K562 (cell line): Measurements from ENCODE around the gene RNU1-2. TPM values are rescaled to one million over a fixed set of nuclear protein-coding genes. Genes with fewer than 3 reads are reported as not detected.
A peak's percentile ranks its signal among the peaks of the same experiment; 100 is the strongest.
"Not testable (repeated sequence)": the region's sequence is repeated elsewhere in the genome, so short reads cannot be mapped to it uniquely, and the experiment has no call there.

ENCODE experiments used
- ATAC-seq: fragments of 200-7000 bp; cut with Tn5 transposase; 3 replicates; pipeline ENCODE4 v1.9.1; 2020; ENCODE audit warnings: moderate library complexity
- BruUV-seq: library from RNA; stranded (reverse); fragments of 400-500 nt; replicated peaks from 2 replicates; lab custom pipeline; 2021; lab: Mats Ljungman, UMichigan
- CTCF ChIA-PET: fragments of 300-600 bp; formaldehyde crosslinking; extraction: SDS; loops from one replicate; lab custom pipeline; 2021; ENCODE audit warnings: low intra/inter-chr PET ratio; lab: Yijun Ruan, JAX
- POLR2A ChIA-PET: fragments of 300-600, 350-650 bp; sonication (Branson Sonifier 250); formaldehyde crosslinking; extraction: SDS; loops from one replicate; lab custom pipeline; 2021; ENCODE audit warnings: antibody characterized with exemption, inconsistent platforms; lab: Yijun Ruan, JAX
- DNase-seq, 4 experiments: peaks; one replicate each; pipeline versions ENCODE4 v3.0.0 to v3.0.0-alpha.2; 2011 to 2018; ENCODE audit warnings: low spot score in 3 of 4, mixed read lengths in 3 of 4; ENCODE audit errors: extremely low read depth in 1 of 4
- FAIRE-seq: peaks from 2 replicates; lab custom pipeline; 2011; peaks lifted over from hg19 to GRCh38; lab: Jason Lieb, UNC
- H2AFZ ChIP-seq: 2 replicates; pipeline ENCODE4 v1.6.0; 2011; ENCODE audit warnings: low read depth, low read length, control low read depth, inconsistent platforms
- H3K27ac ChIP-seq: fragments of 200-600 bp; 3 replicates; pipeline ENCODE4 v1.8.0; 2011; ENCODE audit warnings: low read depth, mild to moderate bottlenecking, control low read depth, inconsistent platforms, low read length, moderate library complexity, mixed read lengths; ENCODE audit errors: extremely low read depth
- H3K27me3 ChIP-seq, 2 experiments: fragments of 300-600 bp in 1 of 2; 2 replicates in 1 of 2; 3 replicates in 1 of 2; pipeline versions ENCODE4 v1.6.0 to v1.8.0; 2011; ENCODE audit warnings: inconsistent platforms in 2 of 2, low read length in 2 of 2, mild to moderate bottlenecking in 1 of 2, mixed read lengths in 1 of 2, moderate library complexity in 1 of 2; ENCODE audit not compliant: control insufficient read depth in 2 of 2, insufficient read depth in 2 of 2
- H3K36me3 ChIP-seq: fragments of 300-600 bp; 3 replicates; pipeline ENCODE4 v1.8.0; 2011; ENCODE audit warnings: mild to moderate bottlenecking, low read length, inconsistent platforms; ENCODE audit not compliant: control insufficient read depth, insufficient read depth
- H3K4me1 ChIP-seq, 2 experiments: fragments of 200-600 bp in 1 of 2; replicated peaks in 1 of 2; 2 replicates in 1 of 2; 3 replicates in 1 of 2; pipeline versions ENCODE4 v1.5.1 to v1.8.0; 2011; ENCODE audit warnings: inconsistent platforms in 2 of 2, low read length in 2 of 2, mild to moderate bottlenecking in 1 of 2, mixed read lengths in 1 of 2, moderate library complexity in 1 of 2; ENCODE audit not compliant: control insufficient read depth in 2 of 2, insufficient read depth in 2 of 2
- H3K4me2 ChIP-seq: 2 replicates; pipeline ENCODE4 v1.6.1; 2011; ENCODE audit warnings: low read length, control low read depth, inconsistent platforms, mixed read lengths; ENCODE audit not compliant: insufficient read depth
- H3K4me3 ChIP-seq: fragments of 200-600 bp; sonication (generic), shearing (Covaris generic); 2 replicates; pipeline ENCODE4 v1.5.1; 2016; ENCODE audit warnings: control low read depth, inconsistent platforms
- H3K79me2 ChIP-seq: fragments of 200-600 bp; 3 replicates; pipeline ENCODE4 v1.8.0; 2011; ENCODE audit warnings: low read length, inconsistent platforms; ENCODE audit not compliant: control insufficient read depth, insufficient read depth
- H3K9ac ChIP-seq, 2 experiments: 2 replicates each; pipeline versions ENCODE4 v1.6.0 to v1.6.1; 2011; ENCODE audit warnings: low read depth in 2 of 2, low read length in 2 of 2, control low read depth in 1 of 2, inconsistent platforms in 1 of 2, mild to moderate bottlenecking in 1 of 2, mixed read lengths in 1 of 2; ENCODE audit not compliant: insufficient read depth in 1 of 2
- H3K9me1 ChIP-seq: one replicate; pipeline ENCODE4 v1.6.0; 2011; ENCODE audit warnings: inconsistent platforms, mild to moderate bottlenecking, low read length, moderate library complexity; ENCODE audit not compliant: control insufficient read depth, insufficient read depth
- H3K9me3 ChIP-seq: replicated peaks from 2 replicates; pipeline ENCODE4 v1.5.1; 2011; ENCODE audit warnings: low read depth, low read length, inconsistent platforms; ENCODE audit not compliant: control insufficient read depth, insufficient read depth
- H4K20me1 ChIP-seq: replicated peaks from 2 replicates; pipeline ENCODE4 v1.6.1; 2011; ENCODE audit warnings: low read length, inconsistent platforms, mixed read lengths; ENCODE audit not compliant: control insufficient read depth, insufficient read depth
- CBFA2T3 ChIP-seq: fragments of 450-650 bp; IDR thresholded peaks from 2 replicates; pipeline ENCODE4 v1.6.1; 2017
- FOXK2 ChIP-seq, 2 experiments: fragments of 450-650 bp; IDR thresholded peaks in 1 of 2; conservative IDR thresholded peaks in 1 of 2; 2 replicates each; pipeline ENCODE4 v1.6.1; 2016; ENCODE audit warnings: low read depth in 2 of 2, mild to moderate bottlenecking in 1 of 2
- NRF1 ChIP-seq, 2 experiments: fragments of 450-650 bp; IDR thresholded peaks in 1 of 2; conservative IDR thresholded peaks in 1 of 2; 2 replicates each; pipeline ENCODE4 v1.6.1; 2014; ENCODE audit warnings: mild to moderate bottlenecking in 2 of 2
- TEAD4 ChIP-seq, 2 experiments: sonication (generic) in 1 of 2; formaldehyde crosslinking in 1 of 2; IDR thresholded peaks; 2 replicates each; pipeline versions ENCODE4 v1.6.1 to v1.8.0; 2012 to 2022; ENCODE audit warnings: borderline replicate concordance in 1 of 2, inconsistent platforms in 1 of 2, low read length in 1 of 2, mild to moderate bottlenecking in 1 of 2, missing genetic modification reagents in 1 of 2
- WGBS: fragments of 100-300 bp; shearing (Covaris generic); methylation state at CpG from one replicate; pipeline ENCODE4 v1.1.6; 2016; ENCODE audit warnings: low coverage, mixed read lengths; ENCODE audit not compliant: insufficient coverage; ENCODE audit errors: missing lambda C conversion rate; 5-methylcytosine and 5-hydroxymethylcytosine counted together
- in situ Hi-C: fragments of 300-500 bp; cut with MboI; formaldehyde crosslinking; loops from 4 replicates; pipeline ENCODE4 v1.15.0; 2018; ENCODE audit warnings: inconsistent platforms, mixed read lengths
- intact Hi-C: fragments of 100-400 bp; cut with micrococcal nuclease; formaldehyde crosslinking; loops from 2 replicates; pipeline ENCODE4 v1.14.2; 2022
- polyA plus RNA-seq, 8 experiments: library from polyadenylated mRNA; depleted of rRNA in 4 of 8; stranded (reverse) in 5 of 8; unstranded in 3 of 8; fragments of >200 nt; fragmentation: Nextera tagmentation in 2 of 8; fragmentation: Illumina TruSeq in 1 of 8; extraction: Ambion mirVana in 2 of 8; extraction: Trizol in 1 of 8; gene quantifications; 2 replicates each; pipeline versions ENCODE4 v1.2.1 to v1.2.3, GENCODE V29; 2011 to 2014; ENCODE audit warnings: inconsistent platforms in 1 of 8, missing spikeins in 1 of 8
- total RNA-seq, 7 experiments: library from RNA; depleted of rRNA in 6 of 7; stranded (reverse); fragments of >200 nt in 6 of 7; fragmentation: Illumina TruSeq in 2 of 7; extraction: Trizol in 2 of 7; gene quantifications; 2 replicates each; pipeline versions ENCODE4 v1.2.1 to v1.2.3, GENCODE V29; 2011 to 2021; ENCODE audit warnings: low replicate concordance in 1 of 7
- TF ChIP-seq, protein P1 (sequence below): fragments of 200-800 bp; sonication (Bioruptor generic); IDR thresholded peaks from 2 replicates; pipeline ENCODE4 v1.6.1; 2017; ENCODE audit warnings: missing genetic modification characterization, missing compliant biosample characterization

RNU1-2 gene
- total and polyA plus RNA-seq, 9 of the 15 experiments (the other 6 are each of a cell fraction or from before 2014, with no cell fraction given), result under 0.01 to 32,823 (median 2,538) TPM; not detected in 4

DNA sequence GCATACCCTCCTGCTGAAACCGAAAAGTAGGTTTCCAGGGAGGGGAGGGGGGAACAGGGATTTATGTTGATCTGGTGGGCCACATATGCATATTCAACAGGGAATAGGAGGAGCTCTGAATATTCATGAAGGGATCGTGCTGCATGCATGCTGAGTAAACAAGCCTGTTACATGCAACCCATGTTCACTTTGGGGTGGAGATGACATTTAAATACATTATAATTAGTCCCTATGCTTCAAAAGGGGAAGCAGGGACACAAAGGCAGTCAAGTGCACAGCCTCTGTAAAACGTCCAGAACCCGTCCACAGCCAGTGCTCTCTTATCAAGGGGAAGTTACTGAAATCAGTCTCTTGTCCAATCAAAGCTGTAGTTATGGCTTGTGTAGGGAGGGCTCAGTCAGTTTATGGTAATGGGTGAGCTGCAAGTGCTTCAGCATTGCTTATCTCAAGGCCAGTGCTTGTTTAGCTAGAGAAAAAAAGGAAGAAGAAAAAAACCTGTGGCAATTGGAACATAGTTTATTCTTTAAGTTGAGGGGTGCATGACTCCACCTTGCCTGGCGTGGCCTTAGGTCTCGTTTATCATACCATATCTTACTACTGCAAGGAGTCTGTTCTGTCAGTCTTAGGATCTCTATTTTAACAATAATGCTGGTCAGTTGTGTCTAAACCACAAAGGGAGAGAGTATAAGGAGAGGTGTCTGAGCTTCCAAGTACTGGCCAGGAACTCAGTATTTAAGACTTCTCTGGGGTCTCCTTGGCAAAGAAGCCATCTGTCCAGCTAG is 28.7 kb upstream of the RNU1-2 start (continued):
- TF ChIP-seq, protein P1, sequence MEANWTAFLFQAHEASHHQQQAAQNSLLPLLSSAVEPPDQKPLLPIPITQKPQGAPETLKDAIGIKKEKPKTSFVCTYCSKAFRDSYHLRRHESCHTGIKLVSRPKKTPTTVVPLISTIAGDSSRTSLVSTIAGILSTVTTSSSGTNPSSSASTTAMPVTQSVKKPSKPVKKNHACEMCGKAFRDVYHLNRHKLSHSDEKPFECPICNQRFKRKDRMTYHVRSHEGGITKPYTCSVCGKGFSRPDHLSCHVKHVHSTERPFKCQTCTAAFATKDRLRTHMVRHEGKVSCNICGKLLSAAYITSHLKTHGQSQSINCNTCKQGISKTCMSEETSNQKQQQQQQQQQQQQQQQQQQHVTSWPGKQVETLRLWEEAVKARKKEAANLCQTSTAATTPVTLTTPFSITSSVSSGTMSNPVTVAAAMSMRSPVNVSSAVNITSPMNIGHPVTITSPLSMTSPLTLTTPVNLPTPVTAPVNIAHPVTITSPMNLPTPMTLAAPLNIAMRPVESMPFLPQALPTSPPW (CRISPR knock-in tag), result peak; percentile 33; the same call in 1 of the 2 replicates
- TF ChIP-seq FOXK2 (conservative IDR thresholded peaks at IDR 0.05 in 1 of 2, IDR thresholded peaks at IDR 0.05 in 1 of 2; ENCODE audit: low read depth in 2 of 2) (peak; percentile 57 to 80; a peak in 3 of 4 replicates), NRF1 (conservative IDR thresholded peaks at IDR 0.05 in 1 of 2, IDR thresholded peaks at IDR 0.05 in 1 of 2) (peak; percentile 36 to 51; a peak in 3 of 4 replicates), CBFA2T3 (peak; percentile 43; the same call in 1 of the 2 replicates), TEAD4 (IDR thresholded peaks at IDR 0.05; ENCODE audit: low read length) (peak; percentile 25; the same call in 1 of the 2 replicates)
- not testable (repeated sequence) for TF ChIP-seq TEAD4 (CRISPR knock-in tag; IDR thresholded peaks at IDR 0.05; ENCODE audit: borderline replicate concordance)

DNA sequence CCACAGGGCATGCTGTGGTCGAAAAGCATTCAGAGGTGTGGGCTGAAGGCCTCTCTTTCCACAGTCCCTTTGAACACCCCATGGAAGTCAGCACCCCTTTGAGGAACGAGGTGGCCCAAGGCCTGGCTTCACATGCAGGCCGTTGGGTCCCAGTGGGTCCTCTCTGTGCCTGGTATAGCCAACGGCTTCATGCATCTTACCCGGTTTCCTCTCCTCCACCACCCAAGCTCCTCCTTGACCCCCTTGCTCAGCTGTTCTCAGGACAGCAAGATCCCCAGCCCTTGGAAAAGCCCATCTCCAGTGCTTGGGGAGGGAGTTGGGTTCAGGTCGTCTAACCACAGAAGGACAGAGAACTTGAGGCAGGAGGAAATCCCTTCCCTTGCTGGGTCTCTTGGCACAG is 27.0 kb upstream of the RNU1-2 start:
- H3K9ac ChIP-seq, DNase-seq, H2AFZ ChIP-seq, H4K20me1 ChIP-seq, H3K27me3 ChIP-seq, intact Hi-C loops, H3K9me1 ChIP-seq, FAIRE-seq, CTCF ChIA-PET, H3K4me1 ChIP-seq, H3K4me3 ChIP-seq, POLR2A ChIA-PET, H3K79me2 ChIP-seq, H3K27ac ChIP-seq, BruUV-seq, ATAC-seq, H3K4me2 ChIP-seq, H3K36me3 ChIP-seq, H3K9me3 ChIP-seq: not testable (repeated sequence)
- in situ Hi-C loops, result loop anchor here (25.0 kb wide), 2 partner anchors 431 to 1006 kb away; partner anchors contain the start of genes NECAP2 and SPATA21
- WGBS, result 69% methylated on average over 5 of the region's 6 CpGs
